Measurements from ENCODE around the gene PAK1. TPM values are rescaled to one million over a fixed set of nuclear protein-coding genes. Genes with fewer than 3 reads are reported as not detected.

PAK1 gene
- total and polyA plus RNA-seq, 10 of the 15 experiments (the other 5 are each of a cell fraction or from before 2014, with no cell fraction given) = 43.8 to 321 (median 110) TPM

- TF ChIP-seq SPI1 (IDR thresholded peaks at IDR 0.05; ENCODE audit: borderline replicate concordance, insufficient read depth, low read depth, low read length) (no peak), NFIC (IDR thresholded peaks at IDR 0.05; ENCODE audit: low read depth, low read length) (no peak), FOXM1 (IDR thresholded peaks at IDR 0.05; ENCODE audit: low read depth, low read length) (no peak)
Measured at GRCh38 chr11:77345621-77346020, 128.3 kb downstream of the PAK1 start (continued).

DNA sequence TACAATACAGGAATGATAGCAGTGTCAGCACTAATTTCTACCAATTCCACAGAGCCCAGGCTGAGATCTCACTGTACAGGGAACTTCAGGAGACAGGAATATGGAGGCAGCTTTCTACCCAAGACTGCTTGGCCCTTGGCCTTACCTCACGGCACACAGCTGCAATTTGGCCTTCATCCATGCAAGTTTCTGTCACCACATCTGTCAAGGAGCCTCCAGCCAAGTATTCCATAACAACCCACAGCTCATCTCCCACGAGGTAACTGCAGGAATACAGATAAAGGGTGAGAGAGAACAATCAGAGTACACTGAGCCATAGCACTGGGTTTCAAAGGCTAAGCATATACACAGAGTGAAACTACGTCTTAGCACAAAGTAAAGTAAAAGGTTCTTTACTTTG, 133.4 kb downstream of the PAK1 start:
- intact Hi-C loops (cut with micrococcal nuclease; ENCODE audit: unreplicated experiment) (no loop called here), in situ Hi-C loops (cut with MboI) (no loop called here)
- H3K4me2 ChIP-seq (ENCODE audit: control insufficient read depth, insufficient read depth) = no peak overlapping the region
- BruUV-seq (replicated peaks) = no TSS peak
- H3K4me1 ChIP-seq (ENCODE audit: control insufficient read depth, insufficient read depth, low read length) = no peaks in the 10 kb centered on the region
- ChIA-PET POLR2A (no interaction called here), RAD21 (ENCODE audit: unreplicated experiment) (interaction anchor here (1.6 kb wide), 1 partner anchor 22 kb away, joined by 3 read pairs; no protein-coding TSS in a partner anchor), CTCF (interaction anchor here (2.1 kb wide), 1 partner anchor 14 kb away, joined by 5 read pairs; no protein-coding TSS in a partner anchor), SMC1A (ENCODE audit: uncharacterized antibody, unreplicated experiment) (no interaction called here)
- H3K79me2 ChIP-seq (ENCODE audit: control insufficient read depth, insufficient read depth, low read length) = no peaks in the 10 kb centered on the region
- WGBS (ENCODE audit: insufficient coverage, insufficient replicate concordance, low lambda C conversion rate, missing lambda C conversion rate) = 64% methylated on average over 3 of the region's 3 CpGs
- TF ChIP-seq, protein P1, sequence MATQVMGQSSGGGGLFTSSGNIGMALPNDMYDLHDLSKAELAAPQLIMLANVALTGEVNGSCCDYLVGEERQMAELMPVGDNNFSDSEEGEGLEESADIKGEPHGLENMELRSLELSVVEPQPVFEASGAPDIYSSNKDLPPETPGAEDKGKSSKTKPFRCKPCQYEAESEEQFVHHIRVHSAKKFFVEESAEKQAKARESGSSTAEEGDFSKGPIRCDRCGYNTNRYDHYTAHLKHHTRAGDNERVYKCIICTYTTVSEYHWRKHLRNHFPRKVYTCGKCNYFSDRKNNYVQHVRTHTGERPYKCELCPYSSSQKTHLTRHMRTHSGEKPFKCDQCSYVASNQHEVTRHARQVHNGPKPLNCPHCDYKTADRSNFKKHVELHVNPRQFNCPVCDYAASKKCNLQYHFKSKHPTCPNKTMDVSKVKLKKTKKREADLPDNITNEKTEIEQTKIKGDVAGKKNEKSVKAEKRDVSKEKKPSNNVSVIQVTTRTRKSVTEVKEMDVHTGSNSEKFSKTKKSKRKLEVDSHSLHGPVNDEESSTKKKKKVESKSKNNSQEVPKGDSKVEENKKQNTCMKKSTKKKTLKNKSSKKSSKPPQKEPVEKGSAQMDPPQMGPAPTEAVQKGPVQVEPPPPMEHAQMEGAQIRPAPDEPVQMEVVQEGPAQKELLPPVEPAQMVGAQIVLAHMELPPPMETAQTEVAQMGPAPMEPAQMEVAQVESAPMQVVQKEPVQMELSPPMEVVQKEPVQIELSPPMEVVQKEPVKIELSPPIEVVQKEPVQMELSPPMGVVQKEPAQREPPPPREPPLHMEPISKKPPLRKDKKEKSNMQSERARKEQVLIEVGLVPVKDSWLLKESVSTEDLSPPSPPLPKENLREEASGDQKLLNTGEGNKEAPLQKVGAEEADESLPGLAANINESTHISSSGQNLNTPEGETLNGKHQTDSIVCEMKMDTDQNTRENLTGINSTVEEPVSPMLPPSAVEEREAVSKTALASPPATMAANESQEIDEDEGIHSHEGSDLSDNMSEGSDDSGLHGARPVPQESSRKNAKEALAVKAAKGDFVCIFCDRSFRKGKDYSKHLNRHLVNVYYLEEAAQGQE (IDR thresholded peaks at IDR 0.05; ENCODE audit: low read depth, low read length) = no peak
- TF ChIP-seq SREBF2 (IDR thresholded peaks at IDR 0.05; ENCODE audit: low read length) (no peak), ZNF207 (IDR thresholded peaks at IDR 0.05; ENCODE audit: borderline replicate concordance) (no peak), POLR2AphosphoS5 (IDR thresholded peaks at IDR 0.05; ENCODE audit: low read length) (no peak), BRCA1 (IDR thresholded peaks at IDR 0.05; ENCODE audit: low read depth, low read length) (no peak), HCFC1 (IDR thresholded peaks at IDR 0.05; ENCODE audit: low read length) (no peak), GABPA (IDR thresholded peaks at IDR 0.05; ENCODE audit: low read depth) (no peak), POLR2A (IDR thresholded peaks at IDR 0.05; ENCODE audit: low read depth, low read length) (no peak), ESRRA (IDR thresholded peaks at IDR 0.05; ENCODE audit: low read length) (no peak), FOS (IDR thresholded peaks at IDR 0.05; ENCODE audit: borderline replicate concordance, extremely low read depth, insufficient read length) (no peak), ZNF217 (IDR thresholded peaks at IDR 0.05) (no peak)
- TF ChIP-seq, protein P2, sequence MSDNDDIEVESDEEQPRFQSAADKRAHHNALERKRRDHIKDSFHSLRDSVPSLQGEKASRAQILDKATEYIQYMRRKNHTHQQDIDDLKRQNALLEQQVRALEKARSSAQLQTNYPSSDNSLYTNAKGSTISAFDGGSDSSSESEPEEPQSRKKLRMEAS (IDR thresholded peaks at IDR 0.05; ENCODE audit: low read depth, low read length) = no peak
- H3K9ac ChIP-seq (ENCODE audit: control insufficient read depth, insufficient read depth, low read length) = no peak overlapping the region
- no peak overlapping the region for H3K4me3 ChIP-seq
- H4K20me1 ChIP-seq (ENCODE audit: control insufficient read depth, insufficient read depth) = no peaks in the 10 kb centered on the region; the same call in 1 of the 2 replicates
- FAIRE-seq (no peak), DNase-seq (ENCODE audit: low read depth, low spot score) (no peak), ATAC-seq (no peak)
- H3K9me3 ChIP-seq (replicated peaks; ENCODE audit: control insufficient read depth, insufficient read depth, low read length) = no peaks in the 10 kb centered on the region
- H3K36me3 ChIP-seq (ENCODE audit: control insufficient read depth in 2 of 2, insufficient read depth in 2 of 2, low read length in 1 of 2) = peaks cover 9 to 26% of the 10 kb centered on the region in 2 experiments
- H3K27ac ChIP-seq (ENCODE audit: control insufficient read depth, insufficient read depth) = no peak overlapping the region
- no peak overlapping the region for H2AFZ ChIP-seq (ENCODE audit: control insufficient read depth, low read depth, low read length)
- no peaks in the 10 kb centered on the region for H3K27me3 ChIP-seq (replicated peaks in 1 of 2; ENCODE audit: control insufficient read depth in 2 of 2, insufficient read depth in 2 of 2, low read length in 1 of 2)

Data from GM12878 (cell line).